ENCODE data around the gene CASP4.

GRCh38 chr11:104973616-104974015 is 5.2 kb upstream of the CASP4 start:
- TF ChIP-seq CEBPB (IDR thresholded peaks at IDR 0.05) (no peak), RAD21 (IDR thresholded peaks at IDR 0.05; ENCODE audit: low read depth) (no peak), YY1 (IDR thresholded peaks at IDR 0.05; ENCODE audit: low read depth) (no peak), MAX (IDR thresholded peaks at IDR 0.05) (no peak), EP300 (IDR thresholded peaks at IDR 0.05; ENCODE audit: borderline replicate concordance) (no peak), NFIC (IDR thresholded peaks at IDR 0.05) (no peak), FOXM1 (IDR thresholded peaks at IDR 0.05; ENCODE audit: borderline replicate concordance, low read depth) (no peak), USF1 (IDR thresholded peaks at IDR 0.05) (no peak)

Data from Ishikawa (cell line).